MM.1S (cell line): ENCODE measurements around the gene CCP110.

ENCODE experiments used
- EZH2 ChIP-seq: fragments of 300-600 bp; sonication (generic); optimal IDR thresholded peaks from 2 replicates; pipeline ENCODE3; 2017; ENCODE audit warnings: low read depth, mild to moderate bottlenecking, antibody characterized with exemption, low read length, mixed read lengths
- TF ChIP-seq, protein P1 (sequence below): fragments of 300-600 bp; sonication (generic); IDR thresholded peaks from 2 replicates; pipeline ENCODE4 v1.5.1; 2016; ENCODE audit warnings: antibody characterized with exemption, low read length, mixed read lengths

- TF ChIP-seq, protein P1, sequence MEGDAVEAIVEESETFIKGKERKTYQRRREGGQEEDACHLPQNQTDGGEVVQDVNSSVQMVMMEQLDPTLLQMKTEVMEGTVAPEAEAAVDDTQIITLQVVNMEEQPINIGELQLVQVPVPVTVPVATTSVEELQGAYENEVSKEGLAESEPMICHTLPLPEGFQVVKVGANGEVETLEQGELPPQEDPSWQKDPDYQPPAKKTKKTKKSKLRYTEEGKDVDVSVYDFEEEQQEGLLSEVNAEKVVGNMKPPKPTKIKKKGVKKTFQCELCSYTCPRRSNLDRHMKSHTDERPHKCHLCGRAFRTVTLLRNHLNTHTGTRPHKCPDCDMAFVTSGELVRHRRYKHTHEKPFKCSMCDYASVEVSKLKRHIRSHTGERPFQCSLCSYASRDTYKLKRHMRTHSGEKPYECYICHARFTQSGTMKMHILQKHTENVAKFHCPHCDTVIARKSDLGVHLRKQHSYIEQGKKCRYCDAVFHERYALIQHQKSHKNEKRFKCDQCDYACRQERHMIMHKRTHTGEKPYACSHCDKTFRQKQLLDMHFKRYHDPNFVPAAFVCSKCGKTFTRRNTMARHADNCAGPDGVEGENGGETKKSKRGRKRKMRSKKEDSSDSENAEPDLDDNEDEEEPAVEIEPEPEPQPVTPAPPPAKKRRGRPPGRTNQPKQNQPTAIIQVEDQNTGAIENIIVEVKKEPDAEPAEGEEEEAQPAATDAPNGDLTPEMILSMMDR, result no peak
- no peak for TF ChIP-seq EZH2
Observed at GRCh38 chr16:19542138-19542821, 18.5 kb downstream of the CCP110 start.
